Muscle of leg (tissue), 11 donors: Measurements from ENCODE around the gene CRHR1. TPM values are rescaled to one million over a fixed set of nuclear protein-coding genes. Genes with fewer than 3 reads are reported as not detected.

Experiments
- DNase-seq: peaks from one replicate; pipeline ENCODE4 v3.0.0; 2013
- H3K27ac ChIP-seq: one replicate; pipeline ENCODE4 v1.5.1; 2013; ENCODE audit warnings: mild to moderate bottlenecking, low read length, control low read depth
- H3K27me3 ChIP-seq: one replicate; pipeline ENCODE4 v1.6.1; 2013; ENCODE audit warnings: low read length; ENCODE audit not compliant: control insufficient read depth, insufficient read depth
- H3K36me3 ChIP-seq: one replicate; pipeline ENCODE4 v1.6.1; 2013; ENCODE audit warnings: low read length; ENCODE audit not compliant: control insufficient read depth, insufficient read depth
- H3K4me1 ChIP-seq: one replicate; pipeline ENCODE4 v1.6.1; 2013; ENCODE audit warnings: low read length; ENCODE audit not compliant: control insufficient read depth, insufficient read depth
- H3K4me3 ChIP-seq: one replicate; pipeline ENCODE4 v1.5.1; 2013; ENCODE audit warnings: low read length, control low read depth
- H3K9me3 ChIP-seq: replicated peaks from 2 replicates; pipeline ENCODE4 v1.6.1; 2013; ENCODE audit warnings: low read depth, low read length; ENCODE audit not compliant: control insufficient read depth
- WGBS: methylation state at CpG from one replicate; pipeline ENCODE4 v1.1.5; 2013; ENCODE audit warnings: missing lambda C conversion rate; ENCODE audit not compliant: insufficient coverage; 5-methylcytosine and 5-hydroxymethylcytosine counted together
- polyA plus RNA-seq, 8 donors: library from polyadenylated mRNA; unstranded; fragments of 120-200 nt; gene quantifications; one replicate each; pipeline versions ENCODE4 v1.2.1 to v1.2.3, GENCODE V29; 2013; ENCODE audit warnings: inconsistent platforms in 1 of 8, low replicate concordance in 1 of 8; ENCODE audit not compliant: insufficient read length in 8 of 8, insufficient read depth in 1 of 8
- total RNA-seq: library from RNA; stranded (reverse); fragments of 120-200 nt; gene quantifications from one replicate; pipeline ENCODE4 v1.2.4, GENCODE V29; 2013

Gene CRHR1
- total and polyA plus RNA-seq, 9 donors: 0.09 to 0.98 (median 0.52) TPM; not detected in 5

DNA sequence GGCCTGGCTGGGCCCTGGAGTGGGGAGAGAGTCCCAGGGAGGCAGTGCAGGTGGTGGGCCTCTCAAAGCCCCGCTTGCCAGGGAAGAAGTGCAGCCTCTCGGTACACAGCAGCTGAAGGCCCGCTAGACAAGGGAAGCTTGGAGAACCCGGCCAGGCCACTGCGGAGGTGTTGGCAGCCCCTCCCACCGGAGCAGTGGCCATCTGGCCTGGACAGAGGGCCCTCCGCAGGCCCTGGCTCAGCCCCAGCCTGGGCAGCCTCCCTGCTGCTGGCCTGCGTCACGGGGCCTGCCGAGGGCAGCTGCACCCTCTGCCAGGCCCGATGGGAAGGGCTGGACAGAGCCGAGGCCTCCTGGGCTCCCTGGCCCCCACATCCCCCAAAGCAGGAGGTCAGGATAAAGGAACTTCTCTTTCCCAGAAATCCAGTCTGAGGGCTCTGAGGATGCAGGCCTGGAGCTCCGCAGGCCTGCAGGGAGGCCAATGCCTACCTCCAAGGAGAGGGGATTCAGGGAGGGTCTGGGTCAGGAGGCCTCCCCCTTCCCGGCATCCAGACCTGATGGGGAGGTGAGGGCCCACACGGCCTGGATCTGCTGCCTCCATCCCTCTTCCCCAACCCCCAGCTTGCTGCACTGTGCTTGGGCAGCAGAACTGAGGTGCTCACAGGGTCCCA is 64.9 kb downstream of the CRHR1 start:
- Histone ChIP-seq H3K36me3 (no peaks in the 10 kb centered on the region), H3K27me3 (peaks cover 13% of the 10 kb centered on the region), H3K4me1 (peaks cover 4% of the 10 kb centered on the region), H3K4me3 (no peak overlapping the region), H3K9me3 (no peaks in the 10 kb centered on the region), H3K27ac (no peak overlapping the region)
- WGBS: 38% methylated on average over 10 of the region's 15 CpGs
- no peak for DNase-seq

DNA sequence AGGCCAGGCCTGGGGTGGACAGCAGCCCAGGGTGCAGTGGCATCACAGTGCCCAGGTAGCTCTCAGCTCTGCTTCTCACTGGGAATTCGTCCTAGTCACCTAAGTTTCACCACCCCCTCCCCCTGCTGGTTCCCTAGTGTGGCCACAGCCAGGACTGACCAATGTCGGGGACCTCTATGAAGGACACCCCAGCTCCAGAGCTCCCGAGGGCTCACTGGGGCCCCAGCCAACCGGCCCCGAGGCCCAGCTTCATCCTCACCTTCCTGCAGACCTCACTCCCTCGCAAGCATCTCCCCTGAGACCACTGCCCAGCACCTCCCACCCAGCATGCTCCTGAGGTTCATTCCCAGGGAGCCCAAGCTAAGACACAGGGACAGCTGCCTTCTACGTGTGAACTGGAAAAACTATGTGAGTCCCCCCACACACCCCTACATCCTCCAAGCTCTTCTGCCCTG is 65.4 kb downstream of the CRHR1 start:
- no peak for DNase-seq
- no peaks in the 10 kb centered on the region for H3K36me3 ChIP-seq
- peaks cover 4% of the 10 kb centered on the region for H3K4me1 ChIP-seq
- no peak overlapping the region for H3K4me3 ChIP-seq
- WGBS: 77% methylated on average over 6 of the region's 7 CpGs
- H3K27ac ChIP-seq: no peak overlapping the region
- peaks cover 13% of the 10 kb centered on the region for H3K27me3 ChIP-seq
- H3K9me3 ChIP-seq: no peaks in the 10 kb centered on the region

DNA sequence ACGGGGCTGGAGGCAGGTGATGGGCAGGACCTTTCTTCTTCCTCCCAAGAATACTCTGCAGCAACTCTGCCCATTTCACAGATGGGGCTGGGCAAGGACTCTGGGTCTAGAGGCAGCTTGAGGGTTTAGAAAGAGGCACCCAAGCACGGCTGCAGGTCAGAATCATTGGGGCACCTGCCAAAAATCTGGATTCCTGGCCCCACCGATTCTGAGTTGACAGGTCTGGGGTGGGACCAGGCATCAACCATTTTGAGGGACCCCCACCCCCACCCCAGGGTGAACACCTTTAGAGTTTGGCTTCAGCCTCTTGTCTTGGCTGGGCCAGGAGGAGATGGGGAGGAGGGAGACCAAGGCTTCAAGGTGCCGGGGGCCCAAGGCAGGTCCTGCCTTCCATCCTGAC is 65.9 kb downstream of the CRHR1 start:
- Histone ChIP-seq H3K4me1 (peaks cover 4% of the 10 kb centered on the region), H3K36me3 (no peaks in the 10 kb centered on the region), H3K27ac (no peak overlapping the region), H3K9me3 (no peaks in the 10 kb centered on the region), H3K4me3 (no peak overlapping the region), H3K27me3 (peaks cover 13% of the 10 kb centered on the region)
- no peak for DNase-seq
- WGBS: 100% methylated on average over 1 of the region's 4 CpGs

DNA sequence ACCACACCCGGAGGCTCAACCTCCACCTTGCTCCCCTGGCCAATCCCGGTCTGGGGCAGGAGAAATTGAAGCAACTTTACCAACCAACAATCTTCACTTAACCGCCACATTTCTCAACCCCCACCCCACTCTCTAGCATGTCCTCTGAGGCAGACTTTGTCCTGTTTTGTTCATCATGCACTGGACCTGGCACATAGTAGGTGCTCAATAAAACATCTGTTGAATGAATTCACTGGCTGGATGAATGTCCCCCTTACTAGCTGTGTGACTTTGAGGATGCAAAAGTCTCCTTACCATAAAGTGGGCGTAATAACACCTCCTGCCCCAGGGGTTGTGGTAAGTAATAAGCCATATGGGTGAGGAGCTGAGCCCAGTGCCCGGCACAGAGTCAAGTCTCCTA is 66.3 kb downstream of the CRHR1 start:
- 79% methylated on average over 3 of the region's 5 CpGs for WGBS
- Histone ChIP-seq H3K4me3 (no peak overlapping the region), H3K36me3 (no peaks in the 10 kb centered on the region), H3K4me1 (peaks cover 4% of the 10 kb centered on the region), H3K9me3 (no peaks in the 10 kb centered on the region), H3K27ac (no peak overlapping the region), H3K27me3 (peaks cover 13% of the 10 kb centered on the region)
- DNase-seq: no peak

DNA sequence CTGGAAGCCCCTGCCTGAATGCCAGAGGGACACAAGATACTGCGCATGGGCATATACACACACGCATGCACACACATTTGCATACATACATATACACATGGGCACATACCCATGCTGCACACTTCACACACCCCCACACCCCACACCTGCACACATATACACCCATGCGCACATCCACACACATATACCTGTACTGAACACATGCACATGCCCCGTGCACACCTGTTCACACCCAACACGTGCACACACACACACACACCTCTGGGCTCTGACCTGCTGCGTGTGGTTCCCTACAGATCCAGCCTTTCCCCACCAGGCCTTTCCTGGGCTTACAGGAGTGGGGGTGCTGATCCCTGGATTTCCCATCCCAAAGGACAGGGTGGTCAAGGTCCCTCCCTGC is 66.9 kb downstream of the CRHR1 start:
- Histone ChIP-seq H3K9me3 (no peaks in the 10 kb centered on the region), H3K4me3 (no peak overlapping the region), H3K27ac (no peak overlapping the region), H3K27me3 (peaks cover 13% of the 10 kb centered on the region), H3K36me3 (no peaks in the 10 kb centered on the region), H3K4me1 (peaks cover 4% of the 10 kb centered on the region)
- no peak for DNase-seq
- WGBS: 79% methylated on average over 6 of the region's 6 CpGs

- peaks cover 4% of the 10 kb centered on the region for H3K4me1 ChIP-seq
- DNase-seq: no peak
- H3K9me3 ChIP-seq: no peaks in the 10 kb centered on the region
- H3K27me3 ChIP-seq: peaks cover 11% of the 10 kb centered on the region
- H3K4me3 ChIP-seq: no peak overlapping the region
- 22% methylated on average over 7 of the region's 8 CpGs for WGBS
- no peak overlapping the region for H3K27ac ChIP-seq
- H3K36me3 ChIP-seq: no peaks in the 10 kb centered on the region
Observed at GRCh38 chr17:45851464-45851863, 67.3 kb downstream of the CRHR1 start.

- Histone ChIP-seq H3K4me3 (no peak overlapping the region), H3K36me3 (no peaks in the 10 kb centered on the region), H3K27me3 (peaks cover 10% of the 10 kb centered on the region), H3K4me1 (peaks cover 4% of the 10 kb centered on the region), H3K9me3 (no peaks in the 10 kb centered on the region), H3K27ac (no peak overlapping the region)
- no CpG with 5 or more reads among the region's 1 CpG for WGBS
- no peak for DNase-seq
Observed at GRCh38 chr17:45851873-45852272, 67.8 kb downstream of the CRHR1 start.

- H3K36me3 ChIP-seq: no peaks in the 10 kb centered on the region
- 21% methylated on average over 3 of the region's 12 CpGs for WGBS
- DNase-seq: peak; percentile 63
- H3K27ac ChIP-seq: no peak overlapping the region
- peaks cover 4% of the 10 kb centered on the region for H3K4me1 ChIP-seq
- no peak overlapping the region for H3K4me3 ChIP-seq
- H3K9me3 ChIP-seq: no peaks in the 10 kb centered on the region
- H3K27me3 ChIP-seq: peaks cover 10% of the 10 kb centered on the region
Observed at GRCh38 chr17:45852535-45853297, 68.6 kb downstream of the CRHR1 start.

GRCh38 chr17:45854209-45854608 is 70.1 kb downstream of the CRHR1 start:
- Histone ChIP-seq H3K4me3 (no peak overlapping the region), H3K27me3 (peaks cover 10% of the 10 kb centered on the region), H3K27ac (no peak overlapping the region), H3K4me1 (no peaks in the 10 kb centered on the region), H3K36me3 (no peaks in the 10 kb centered on the region), H3K9me3 (no peaks in the 10 kb centered on the region)
- no peak for DNase-seq
- 79% methylated on average over 7 of the region's 9 CpGs for WGBS

GRCh38 chr17:45855691-45856336 is 71.7 kb downstream of the CRHR1 start:
- no peaks in the 10 kb centered on the region for H3K9me3 ChIP-seq
- no peaks in the 10 kb centered on the region for H3K36me3 ChIP-seq
- peaks cover 10% of the 10 kb centered on the region for H3K27me3 ChIP-seq
- H3K4me1 ChIP-seq: no peaks in the 10 kb centered on the region
- H3K27ac ChIP-seq: no peak overlapping the region
- 70% methylated on average over 1 of the region's 2 CpGs for WGBS
- no peak for DNase-seq
- H3K4me3 ChIP-seq: no peak overlapping the region
